ENCODE data around the gene SMYD3.

Gene SMYD3

GRCh38 chr1:245879091-245879490 is 628.0 kb downstream of the SMYD3 start:
- Histone ChIP-seq H2BK120ac (ENCODE audit: low read depth, low read length) (no peak overlapping the region), H3K4ac (ENCODE audit: low read depth in 1 of 2, low read length in 2 of 2) (peak overlapping the region in 1 of 2 experiments; percentile 55), H3K79me1 (replicated peaks; ENCODE audit: low read length, poor library complexity, severe bottlenecking) (no peaks in the 10 kb centered on the region), H3K14ac (ENCODE audit: low read length in 2 of 2) (no peak overlapping the region), H3K4me2 (ENCODE audit: low read length, poor library complexity, severe bottlenecking) (no peak overlapping the region), H3K27ac (ENCODE audit: low read length, poor library complexity, severe bottlenecking) (no peak overlapping the region), H3K36me3 (ENCODE audit: control insufficient read depth in 1 of 2, insufficient read depth in 2 of 2, low read depth in 1 of 2, low read length in 2 of 2) (peaks cover 0 to 2% of the 10 kb centered on the region in 2 experiments), H3K23ac (ENCODE audit: low read length in 2 of 2) (no peak overlapping the region), H3K4me3 (ENCODE audit: insufficient read depth in 1 of 2, low read depth in 1 of 2, low read length in 2 of 2) (no peak overlapping the region), H3K4me1 (ENCODE audit: control insufficient read depth, insufficient read depth, low read depth, low read length) (peaks cover 10% of the 10 kb centered on the region), H3K9ac (ENCODE audit: low read length) (no peak overlapping the region), H4K91ac (ENCODE audit: low read length) (peak overlapping the region; percentile 64), H3K27me3 (ENCODE audit: control insufficient read depth in 1 of 2, insufficient read depth in 1 of 2, low read length in 2 of 2) (no peaks in the 10 kb centered on the region), H4K8ac (ENCODE audit: low read length) (no peak overlapping the region), H2BK15ac (ENCODE audit: low read depth, poor library complexity, severe bottlenecking) (no peak overlapping the region), H2BK5ac (ENCODE audit: low read depth, low read length, poor library complexity, severe bottlenecking) (no peak overlapping the region), H3K18ac (ENCODE audit: low read depth in 1 of 2, low read length in 2 of 2) (peak overlapping the region; percentile 3 to 57), H3K9me3 (ENCODE audit: control insufficient read depth, low read length) (no peaks in the 10 kb centered on the region), H2AK5ac (ENCODE audit: low read length, severe bottlenecking) (no peak overlapping the region), H2BK12ac (ENCODE audit: low read length in 2 of 2) (peak overlapping the region in 1 of 2 experiments; percentile 20), H2AFZ (ENCODE audit: low read depth, low read length) (no peak overlapping the region)
- WGBS = 100% methylated on average over 10 of the region's 10 CpGs
- DNase-seq = no peak

DNA sequence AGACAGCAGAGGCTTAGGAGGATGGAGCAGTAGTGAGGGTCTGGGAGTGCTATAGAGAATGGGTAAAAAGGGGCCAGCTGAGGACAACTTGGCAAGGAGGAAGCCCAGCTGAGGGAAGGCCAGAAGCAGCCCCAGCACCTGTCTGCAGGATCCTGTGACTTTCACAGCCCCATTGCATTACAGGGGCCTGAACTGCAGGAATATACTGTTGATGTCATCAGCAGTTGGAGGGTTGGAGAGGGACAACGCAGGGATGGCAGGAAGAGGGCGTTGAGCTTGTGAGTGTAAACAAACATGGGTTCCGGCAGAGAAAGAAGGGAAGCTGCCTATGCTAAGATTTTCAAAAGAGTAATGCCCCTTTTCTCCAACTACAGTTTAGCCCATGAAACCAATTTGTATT is 628.5 kb downstream of the SMYD3 start:
- no peaks in the 10 kb centered on the region for H3K27me3 ChIP-seq (ENCODE audit: control insufficient read depth in 1 of 2, insufficient read depth in 1 of 2, low read length in 2 of 2)
- H2AK5ac ChIP-seq (ENCODE audit: low read length, severe bottlenecking) = no peak overlapping the region
- no peak overlapping the region for H3K27ac ChIP-seq (ENCODE audit: low read length, poor library complexity, severe bottlenecking)
- H4K8ac ChIP-seq (ENCODE audit: low read length) = peak overlapping the region; percentile 1
- H2BK15ac ChIP-seq (ENCODE audit: low read depth, poor library complexity, severe bottlenecking) = no peak overlapping the region
- H3K79me1 ChIP-seq (replicated peaks; ENCODE audit: low read length, poor library complexity, severe bottlenecking) = no peaks in the 10 kb centered on the region
- peak overlapping the region in 1 of 2 experiments; percentile 19 for H3K4ac ChIP-seq (ENCODE audit: low read depth in 1 of 2, low read length in 2 of 2)
- peaks cover 10% of the 10 kb centered on the region for H3K4me1 ChIP-seq (ENCODE audit: control insufficient read depth, insufficient read depth, low read depth, low read length)
- no peaks in the 10 kb centered on the region for H3K9me3 ChIP-seq (ENCODE audit: control insufficient read depth, low read length)
- no peak overlapping the region for H3K14ac ChIP-seq (ENCODE audit: low read length in 2 of 2)
- H2BK120ac ChIP-seq (ENCODE audit: low read depth, low read length) = no peak overlapping the region
- 14% methylated on average over 1 of the region's 3 CpGs for WGBS
- no peak overlapping the region for H4K91ac ChIP-seq (ENCODE audit: low read length)
- no peak overlapping the region for H3K4me3 ChIP-seq (ENCODE audit: insufficient read depth in 1 of 2, low read depth in 1 of 2, low read length in 2 of 2)
- H3K9ac ChIP-seq (ENCODE audit: low read length) = no peak overlapping the region
- no peak overlapping the region for H3K4me2 ChIP-seq (ENCODE audit: low read length, poor library complexity, severe bottlenecking)
- DNase-seq = peak; percentile 67
- H2AFZ ChIP-seq (ENCODE audit: low read depth, low read length) = no peak overlapping the region
- H3K23ac ChIP-seq (ENCODE audit: low read length in 2 of 2) = no peak overlapping the region
- H3K36me3 ChIP-seq (ENCODE audit: control insufficient read depth in 1 of 2, insufficient read depth in 2 of 2, low read depth in 1 of 2, low read length in 2 of 2) = no peaks in the 10 kb centered on the region
- peak overlapping the region; percentile 7 to 44 for H2BK12ac ChIP-seq (ENCODE audit: low read length in 2 of 2)
- H3K18ac ChIP-seq (ENCODE audit: low read depth in 1 of 2, low read length in 2 of 2) = peak overlapping the region in 1 of 2 experiments; percentile 34
- H2BK5ac ChIP-seq (ENCODE audit: low read depth, low read length, poor library complexity, severe bottlenecking) = no peak overlapping the region

- H3K4ac ChIP-seq (ENCODE audit: low read depth in 1 of 2, low read length in 2 of 2) = peak overlapping the region in 1 of 2 experiments; percentile 19
- no peak overlapping the region for H2AFZ ChIP-seq (ENCODE audit: low read depth, low read length)
- WGBS = 82% methylated on average over 8 of the region's 8 CpGs
- peak overlapping the region in 1 of 2 experiments; percentile 19 for H3K14ac ChIP-seq (ENCODE audit: low read length in 2 of 2)
- H3K27me3 ChIP-seq (ENCODE audit: control insufficient read depth in 1 of 2, insufficient read depth in 1 of 2, low read length in 2 of 2) = no peaks in the 10 kb centered on the region
- peaks cover 10% of the 10 kb centered on the region for H3K4me1 ChIP-seq (ENCODE audit: control insufficient read depth, insufficient read depth, low read depth, low read length)
- no peak overlapping the region for H3K23ac ChIP-seq (ENCODE audit: low read length in 2 of 2)
- no peaks in the 10 kb centered on the region for H3K79me1 ChIP-seq (replicated peaks; ENCODE audit: low read length, poor library complexity, severe bottlenecking)
- H4K8ac ChIP-seq (ENCODE audit: low read length) = no peak overlapping the region
- H3K9me3 ChIP-seq (ENCODE audit: control insufficient read depth, low read length) = no peaks in the 10 kb centered on the region
- H3K4me2 ChIP-seq (ENCODE audit: low read length, poor library complexity, severe bottlenecking) = no peak overlapping the region
- no peak overlapping the region for H3K4me3 ChIP-seq (ENCODE audit: insufficient read depth in 1 of 2, low read depth in 1 of 2, low read length in 2 of 2)
- no peak overlapping the region for H3K9ac ChIP-seq (ENCODE audit: low read length)
- H2AK5ac ChIP-seq (ENCODE audit: low read length, severe bottlenecking) = no peak overlapping the region
- no peak overlapping the region for H2BK5ac ChIP-seq (ENCODE audit: low read depth, low read length, poor library complexity, severe bottlenecking)
- no peak overlapping the region for H2BK15ac ChIP-seq (ENCODE audit: low read depth, poor library complexity, severe bottlenecking)
- H2BK12ac ChIP-seq (ENCODE audit: low read length in 2 of 2) = peak overlapping the region; percentile 17 to 44
- H3K27ac ChIP-seq (ENCODE audit: low read length, poor library complexity, severe bottlenecking) = no peak overlapping the region
- peak overlapping the region; percentile 87 for H4K91ac ChIP-seq (ENCODE audit: low read length)
- H3K18ac ChIP-seq (ENCODE audit: low read depth in 1 of 2, low read length in 2 of 2) = peak overlapping the region in 1 of 2 experiments; percentile 34
- H3K36me3 ChIP-seq (ENCODE audit: control insufficient read depth in 1 of 2, insufficient read depth in 2 of 2, low read depth in 1 of 2, low read length in 2 of 2) = no peaks in the 10 kb centered on the region
- no peak overlapping the region for H2BK120ac ChIP-seq (ENCODE audit: low read depth, low read length)
- no peak for DNase-seq
Observed at GRCh38 chr1:245877976-245878375, 629.1 kb downstream of the SMYD3 start.

GRCh38 chr1:245876586-245876985 is 630.5 kb downstream of the SMYD3 start:
- Histone ChIP-seq H2BK120ac (ENCODE audit: low read depth, low read length) (no peak overlapping the region), H3K9me3 (ENCODE audit: control insufficient read depth, low read length) (no peaks in the 10 kb centered on the region), H2AK5ac (ENCODE audit: low read length, severe bottlenecking) (no peak overlapping the region), H3K4ac (ENCODE audit: low read depth in 1 of 2, low read length in 2 of 2) (peak overlapping the region; percentile 20 to 73), H3K14ac (ENCODE audit: low read length in 2 of 2) (no peak overlapping the region), H3K27me3 (ENCODE audit: control insufficient read depth in 1 of 2, insufficient read depth in 1 of 2, low read length in 2 of 2) (no peaks in the 10 kb centered on the region), H3K27ac (ENCODE audit: low read length, poor library complexity, severe bottlenecking) (no peak overlapping the region), H4K8ac (ENCODE audit: low read length) (no peak overlapping the region), H2BK12ac (ENCODE audit: low read length in 2 of 2) (peak overlapping the region; percentile 20 to 69), H3K4me2 (ENCODE audit: low read length, poor library complexity, severe bottlenecking) (no peak overlapping the region), H3K79me1 (replicated peaks; ENCODE audit: low read length, poor library complexity, severe bottlenecking) (no peaks in the 10 kb centered on the region), H4K91ac (ENCODE audit: low read length) (peak overlapping the region; percentile 55), H3K4me1 (ENCODE audit: control insufficient read depth, insufficient read depth, low read depth, low read length) (peaks cover 10% of the 10 kb centered on the region), H2BK5ac (ENCODE audit: low read depth, low read length, poor library complexity, severe bottlenecking) (no peak overlapping the region), H3K23ac (ENCODE audit: low read length in 2 of 2) (no peak overlapping the region), H3K36me3 (ENCODE audit: control insufficient read depth in 1 of 2, insufficient read depth in 2 of 2, low read depth in 1 of 2, low read length in 2 of 2) (no peaks in the 10 kb centered on the region), H3K18ac (ENCODE audit: low read depth in 1 of 2, low read length in 2 of 2) (peak overlapping the region; percentile 44 to 80), H2AFZ (ENCODE audit: low read depth, low read length) (no peak overlapping the region), H3K4me3 (ENCODE audit: insufficient read depth in 1 of 2, low read depth in 1 of 2, low read length in 2 of 2) (no peak overlapping the region), H2BK15ac (ENCODE audit: low read depth, poor library complexity, severe bottlenecking) (no peak overlapping the region), H3K9ac (ENCODE audit: low read length) (no peak overlapping the region)
- WGBS = 70% methylated on average over 5 of the region's 5 CpGs
- peak; percentile 62 for DNase-seq
